ENCODE results near the gene MAP6D1. TPM values are rescaled to one million over a fixed set of nuclear protein-coding genes. Genes with fewer than 3 reads are reported as not detected.

MAP6D1 gene
- total and polyA plus RNA-seq, 2 donors (not counting 1 experiment from before 2014, with no cell fraction given) = 0.46 to 4.2 TPM

DNA sequence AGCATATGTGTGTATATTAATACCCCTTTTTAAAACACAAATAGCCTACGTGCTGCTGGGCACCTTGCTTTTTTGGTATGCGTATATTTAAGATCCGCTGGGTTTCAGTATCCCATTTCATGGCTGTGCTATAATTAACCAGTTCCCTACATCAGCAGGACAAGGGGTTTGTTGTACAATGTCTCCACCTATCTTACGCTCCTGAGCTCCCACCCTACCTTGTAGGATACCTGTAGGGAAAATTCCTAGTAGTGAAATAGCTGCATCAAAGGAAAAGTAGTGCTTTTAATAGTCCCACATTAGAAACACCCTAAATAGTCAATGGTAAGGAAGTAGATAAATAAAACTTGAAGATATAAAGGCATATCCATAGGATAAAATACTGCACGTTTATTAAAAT lies 1.4 kb downstream of the MAP6D1 start:
- Histone ChIP-seq H3K79me2 (ENCODE audit: control insufficient read depth, insufficient read depth, low read length) (no peaks in the 10 kb centered on the region), H4K20me1 (ENCODE audit: control insufficient read depth, insufficient read depth, low read length, poor library complexity, severe bottlenecking) (no peaks in the 10 kb centered on the region), H3K9ac (ENCODE audit: low read length) (peak overlapping the region; percentile 62), H3K9me3 (ENCODE audit: control extremely low read depth in 1 of 3, control insufficient read depth in 2 of 3, insufficient read depth in 1 of 3, low read length in 2 of 3) (no peaks in the 10 kb centered on the region), H3K36me3 (replicated peaks in 1 of 2; ENCODE audit: control extremely low read depth in 1 of 2, control insufficient read depth in 1 of 2, extremely low read depth in 1 of 2, insufficient read depth in 2 of 2, low read length in 1 of 2) (peaks cover 0 to 3% of the 10 kb centered on the region in 2 experiments), H3K4me1 (ENCODE audit: control insufficient read depth in 2 of 2, insufficient read depth in 2 of 2, low read length in 2 of 2) (peaks cover 11 to 14% of the 10 kb centered on the region in 2 donors), H3K27ac (ENCODE audit: low read length in 2 of 2) (no peak overlapping the region), H3K4me2 (replicated peaks; ENCODE audit: low read depth, low read length, poor library complexity, severe bottlenecking) (peak overlapping the region; percentile 89), H3K4me3 (ENCODE audit: control extremely low read depth in 1 of 5, extremely low read depth in 1 of 5, insufficient read depth in 1 of 5, low read depth in 2 of 5, low read length in 4 of 5) (no peak overlapping the region), H2AFZ (ENCODE audit: insufficient read depth, low read depth, low read length, poor library complexity, severe bottlenecking) (no peak overlapping the region), H3K27me3 (replicated peaks in 1 of 4; ENCODE audit: control extremely low read depth in 1 of 4, control insufficient read depth in 3 of 4, insufficient read depth in 4 of 4, low read length in 3 of 4) (peaks cover 0 to 12% (median 2%) of the 10 kb centered on the region in 4 experiments)
- DNase-seq (no peak), ATAC-seq (ENCODE audit: low read depth) (no peak)
- H3K4me1 Mint-ChIP-seq = peaks cover 16% of the 10 kb centered on the region
- POLR2A ChIA-PET = no interaction called here
- CTCF ChIA-PET = no interaction called here
- H3K27me3 Mint-ChIP-seq = peaks cover 4% of the 10 kb centered on the region
- intact Hi-C loops (cut with micrococcal nuclease) = no loop called here
- TF ChIP-seq, protein P1, sequence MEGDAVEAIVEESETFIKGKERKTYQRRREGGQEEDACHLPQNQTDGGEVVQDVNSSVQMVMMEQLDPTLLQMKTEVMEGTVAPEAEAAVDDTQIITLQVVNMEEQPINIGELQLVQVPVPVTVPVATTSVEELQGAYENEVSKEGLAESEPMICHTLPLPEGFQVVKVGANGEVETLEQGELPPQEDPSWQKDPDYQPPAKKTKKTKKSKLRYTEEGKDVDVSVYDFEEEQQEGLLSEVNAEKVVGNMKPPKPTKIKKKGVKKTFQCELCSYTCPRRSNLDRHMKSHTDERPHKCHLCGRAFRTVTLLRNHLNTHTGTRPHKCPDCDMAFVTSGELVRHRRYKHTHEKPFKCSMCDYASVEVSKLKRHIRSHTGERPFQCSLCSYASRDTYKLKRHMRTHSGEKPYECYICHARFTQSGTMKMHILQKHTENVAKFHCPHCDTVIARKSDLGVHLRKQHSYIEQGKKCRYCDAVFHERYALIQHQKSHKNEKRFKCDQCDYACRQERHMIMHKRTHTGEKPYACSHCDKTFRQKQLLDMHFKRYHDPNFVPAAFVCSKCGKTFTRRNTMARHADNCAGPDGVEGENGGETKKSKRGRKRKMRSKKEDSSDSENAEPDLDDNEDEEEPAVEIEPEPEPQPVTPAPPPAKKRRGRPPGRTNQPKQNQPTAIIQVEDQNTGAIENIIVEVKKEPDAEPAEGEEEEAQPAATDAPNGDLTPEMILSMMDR (IDR thresholded peaks at IDR 0.05) = no peak
- no peak for TF ChIP-seq EZH2 (IDR thresholded peaks at IDR 0.05; ENCODE audit: borderline replicate concordance, insufficient read depth, low read depth, low read length, poor library complexity, severe bottlenecking)
- no peaks in the 10 kb centered on the region for H3K9me3 Mint-ChIP-seq (ENCODE audit: insufficient read depth)
- H3K4me3 Mint-ChIP-seq = peak overlapping the region; percentile 86
- H3K27ac Mint-ChIP-seq = no peak overlapping the region
- WGBS (ENCODE audit: insufficient coverage) = no CpG with 5 or more reads among the region's 5 CpGs

DNA sequence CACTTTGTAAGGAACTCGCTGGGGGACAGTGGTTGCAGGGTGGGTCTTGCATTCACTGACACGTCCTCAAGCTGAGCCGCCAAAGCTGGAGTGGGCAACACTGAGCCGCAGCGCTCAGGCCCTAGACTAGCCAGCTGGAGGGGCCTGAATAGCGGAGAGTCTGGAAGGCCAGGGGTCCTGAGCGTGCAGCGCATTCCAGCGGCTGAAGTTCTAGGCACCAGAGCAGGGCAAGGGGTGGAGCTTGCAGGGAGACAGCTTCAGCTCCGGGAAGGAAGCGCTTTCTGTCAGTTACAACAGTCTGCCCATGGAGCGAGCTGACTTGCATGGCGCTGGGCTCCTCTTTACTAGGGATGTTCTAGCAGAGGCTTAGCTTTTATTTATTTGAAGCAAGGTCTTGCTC lies 2.7 kb downstream of the MAP6D1 start:
- DNase-seq (no peak), ATAC-seq (ENCODE audit: low read depth) (no peak)
- peaks cover 0 to 12% (median 2%) of the 10 kb centered on the region in 4 experiments for H3K27me3 ChIP-seq (replicated peaks in 1 of 4; ENCODE audit: control extremely low read depth in 1 of 4, control insufficient read depth in 3 of 4, insufficient read depth in 4 of 4, low read length in 3 of 4)
- intact Hi-C loops (cut with micrococcal nuclease) = no loop called here
- no peak overlapping the region for H3K4me3 ChIP-seq (ENCODE audit: control extremely low read depth in 1 of 5, extremely low read depth in 1 of 5, insufficient read depth in 1 of 5, low read depth in 2 of 5, low read length in 4 of 5)
- TF ChIP-seq EZH2 (IDR thresholded peaks at IDR 0.05; ENCODE audit: borderline replicate concordance, insufficient read depth, low read depth, low read length, poor library complexity, severe bottlenecking) = no peak
- TF ChIP-seq, protein P1 (IDR thresholded peaks at IDR 0.05) = no peak
- no peaks in the 10 kb centered on the region for H4K20me1 ChIP-seq (ENCODE audit: control insufficient read depth, insufficient read depth, low read length, poor library complexity, severe bottlenecking)
- no peak overlapping the region for H3K27ac ChIP-seq (ENCODE audit: low read length in 2 of 2)
- H3K4me2 ChIP-seq (replicated peaks; ENCODE audit: low read depth, low read length, poor library complexity, severe bottlenecking) = no peak overlapping the region
- peaks cover 16% of the 10 kb centered on the region for H3K4me1 Mint-ChIP-seq
- peaks cover 11 to 14% of the 10 kb centered on the region in 2 donors for H3K4me1 ChIP-seq (ENCODE audit: control insufficient read depth in 2 of 2, insufficient read depth in 2 of 2, low read length in 2 of 2)
- H3K9me3 ChIP-seq (ENCODE audit: control extremely low read depth in 1 of 3, control insufficient read depth in 2 of 3, insufficient read depth in 1 of 3, low read length in 2 of 3) = no peaks in the 10 kb centered on the region
- no peak overlapping the region for H3K27ac Mint-ChIP-seq
- peaks cover 4% of the 10 kb centered on the region for H3K27me3 Mint-ChIP-seq
- CTCF ChIA-PET = no interaction called here
- WGBS (ENCODE audit: insufficient coverage) = 95% methylated on average over 13 of the region's 13 CpGs
- H3K9me3 Mint-ChIP-seq (ENCODE audit: insufficient read depth) = no peaks in the 10 kb centered on the region
- H3K4me3 Mint-ChIP-seq = peak overlapping the region; percentile 50
- no peak overlapping the region for H2AFZ ChIP-seq (ENCODE audit: insufficient read depth, low read depth, low read length, poor library complexity, severe bottlenecking)
- no peaks in the 10 kb centered on the region for H3K79me2 ChIP-seq (ENCODE audit: control insufficient read depth, insufficient read depth, low read length)
- H3K9ac ChIP-seq (ENCODE audit: low read length) = no peak overlapping the region
- H3K36me3 ChIP-seq (replicated peaks in 1 of 2; ENCODE audit: control extremely low read depth in 1 of 2, control insufficient read depth in 1 of 2, extremely low read depth in 1 of 2, insufficient read depth in 2 of 2, low read length in 1 of 2) = peaks cover 0 to 3% of the 10 kb centered on the region in 2 experiments
- POLR2A ChIA-PET = no interaction called here
